Activated naive CD8-positive, alpha-beta T cell treated with anti-CD3 and anti-CD28 coated beads for 36 hours (primary cell): Measurements from ENCODE around the gene MACROD1. TPM values are rescaled to one million over a fixed set of nuclear protein-coding genes. Genes with fewer than 3 reads are reported as not detected.

ENCODE experiments used
- DNase-seq: peaks from one replicate; pipeline ENCODE4 v3.0.0; 2021
- H3K27ac Mint-ChIP-seq: one replicate; pipeline ENCODE4 v1.8.0; 2022; ENCODE audit warnings: mild to moderate bottlenecking, moderate library complexity, mixed read lengths
- H3K27me3 Mint-ChIP-seq: one replicate; pipeline ENCODE4 v1.8.0; 2022; ENCODE audit warnings: mild to moderate bottlenecking, mixed read lengths
- H3K36me3 Mint-ChIP-seq: one replicate; pipeline ENCODE4 v1.8.0; 2021; ENCODE audit warnings: mild to moderate bottlenecking, mixed read lengths
- H3K4me1 Mint-ChIP-seq: one replicate; pipeline ENCODE4 v1.8.0; 2021; ENCODE audit warnings: mixed read lengths
- H3K4me3 Mint-ChIP-seq: one replicate; pipeline ENCODE4 v1.8.0; 2022; ENCODE audit warnings: mild to moderate bottlenecking, moderate library complexity, mixed read lengths
- H3K9me3 Mint-ChIP-seq: one replicate; pipeline ENCODE4 v1.8.0; 2022; ENCODE audit warnings: mixed read lengths
- total RNA-seq, 2 experiments: library from RNA; stranded (reverse); gene quantifications; one replicate each; pipeline ENCODE4 v1.2.3, GENCODE V29; 2021

Gene MACROD1
- total RNA-seq, 2 experiments from 2014 or later: 27.6 to 29.6 TPM

- no peaks in the 10 kb centered on the region for H3K9me3 Mint-ChIP-seq
- no peak overlapping the region for H3K27ac Mint-ChIP-seq
- H3K27me3 Mint-ChIP-seq: no peaks in the 10 kb centered on the region
- DNase-seq: no peak
- H3K36me3 Mint-ChIP-seq: no peaks in the 10 kb centered on the region
- no peak overlapping the region for H3K4me3 Mint-ChIP-seq
- H3K4me1 Mint-ChIP-seq: no peaks in the 10 kb centered on the region
Observed at GRCh38 chr11:64100782-64101353, 65.0 kb downstream of the MACROD1 start.

GRCh38 chr11:64100360-64100759 lies 65.6 kb downstream of the MACROD1 start:
- H3K36me3 Mint-ChIP-seq: no peaks in the 10 kb centered on the region
- no peak overlapping the region for H3K27ac Mint-ChIP-seq
- DNase-seq: no peak
- H3K9me3 Mint-ChIP-seq: no peaks in the 10 kb centered on the region
- H3K4me1 Mint-ChIP-seq: no peaks in the 10 kb centered on the region
- H3K27me3 Mint-ChIP-seq: no peaks in the 10 kb centered on the region
- no peak overlapping the region for H3K4me3 Mint-ChIP-seq

DNA sequence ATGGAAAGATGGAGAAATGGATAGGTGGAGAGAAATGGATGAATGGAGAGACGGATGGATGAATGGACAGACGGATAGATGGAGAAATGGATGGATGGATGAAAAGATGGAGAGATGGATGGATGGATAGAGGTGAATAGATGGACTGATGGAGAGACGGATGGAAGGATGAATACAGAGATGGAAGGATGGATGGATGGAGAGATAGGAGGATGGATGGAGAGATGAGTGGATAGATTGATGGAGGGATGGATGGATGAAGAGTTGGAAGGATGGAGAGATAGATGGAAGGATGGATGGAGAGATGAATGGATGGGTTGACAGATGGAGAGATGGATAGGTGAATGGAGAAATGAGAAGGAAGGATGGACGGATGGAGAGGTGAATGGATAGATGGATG lies 66.5 kb downstream of the MACROD1 start:
- H3K9me3 Mint-ChIP-seq: no peaks in the 10 kb centered on the region
- no peak overlapping the region for H3K27ac Mint-ChIP-seq
- no peak for DNase-seq
- no peaks in the 10 kb centered on the region for H3K4me1 Mint-ChIP-seq
- H3K36me3 Mint-ChIP-seq: no peaks in the 10 kb centered on the region
- H3K27me3 Mint-ChIP-seq: no peaks in the 10 kb centered on the region
- H3K4me3 Mint-ChIP-seq: no peak overlapping the region

- Mint-ChIP-seq H3K4me3 (no peak overlapping the region), H3K4me1 (no peaks in the 10 kb centered on the region), H3K27me3 (no peaks in the 10 kb centered on the region), H3K36me3 (no peaks in the 10 kb centered on the region), H3K9me3 (no peaks in the 10 kb centered on the region), H3K27ac (no peak overlapping the region)
- DNase-seq: no peak
Observed at GRCh38 chr11:64098318-64098831, 67.5 kb downstream of the MACROD1 start.

DNA sequence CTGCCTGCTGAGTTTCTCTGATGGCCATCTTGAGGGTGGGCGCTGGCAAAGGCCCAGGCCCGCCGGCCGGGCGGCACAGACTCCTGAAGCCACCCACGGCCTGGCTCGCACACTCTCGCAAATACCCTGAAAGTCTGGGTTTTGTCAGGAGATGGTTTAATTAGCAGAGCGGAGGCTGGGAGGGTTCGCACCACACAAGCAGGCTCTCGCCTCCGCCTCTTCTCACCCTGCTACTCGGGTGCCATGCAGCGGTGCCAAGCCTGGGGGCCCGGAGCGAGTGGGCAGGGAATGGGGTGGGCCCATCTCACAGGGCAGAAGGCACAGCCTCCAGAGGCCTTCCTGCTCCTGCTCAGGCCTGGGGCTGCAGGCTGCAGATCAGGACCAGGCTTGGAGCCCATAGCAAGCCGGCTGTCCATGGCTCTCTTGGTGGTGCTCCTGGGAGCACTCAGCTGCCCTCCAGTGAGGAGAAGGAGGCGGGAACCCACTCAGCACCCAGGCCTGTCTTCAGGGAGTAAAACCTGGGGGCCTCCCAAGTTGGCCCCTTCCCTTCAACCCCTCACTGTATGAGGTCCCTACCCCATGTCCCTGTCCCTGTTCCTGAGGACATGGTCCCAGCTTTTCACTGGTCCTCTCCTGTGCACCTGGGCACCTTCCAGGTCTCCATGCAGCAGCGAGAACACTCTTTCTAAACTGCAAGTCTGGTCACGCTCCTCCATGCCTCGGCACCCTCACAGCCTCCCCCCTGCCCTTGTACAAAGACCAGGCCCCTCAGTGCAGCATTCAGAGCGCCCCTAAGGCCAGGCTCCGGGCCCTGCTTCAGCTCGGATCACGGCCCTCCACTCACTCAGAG lies 68.2 kb downstream of the MACROD1 start:
- H3K36me3 Mint-ChIP-seq: no peaks in the 10 kb centered on the region
- H3K27me3 Mint-ChIP-seq: no peaks in the 10 kb centered on the region
- no peak overlapping the region for H3K27ac Mint-ChIP-seq
- H3K9me3 Mint-ChIP-seq: no peaks in the 10 kb centered on the region
- H3K4me1 Mint-ChIP-seq: no peaks in the 10 kb centered on the region
- no peak overlapping the region for H3K4me3 Mint-ChIP-seq
- no peak for DNase-seq

GRCh38 chr11:64096835-64097234 lies 69.1 kb downstream of the MACROD1 start:
- DNase-seq: no peak
- no peaks in the 10 kb centered on the region for H3K9me3 Mint-ChIP-seq
- no peaks in the 10 kb centered on the region for H3K36me3 Mint-ChIP-seq
- no peaks in the 10 kb centered on the region for H3K27me3 Mint-ChIP-seq
- no peaks in the 10 kb centered on the region for H3K4me1 Mint-ChIP-seq
- no peak overlapping the region for H3K27ac Mint-ChIP-seq
- no peak overlapping the region for H3K4me3 Mint-ChIP-seq

- no peak overlapping the region for H3K4me3 Mint-ChIP-seq
- H3K4me1 Mint-ChIP-seq: no peaks in the 10 kb centered on the region
- no peak for DNase-seq
- H3K27ac Mint-ChIP-seq: no peak overlapping the region
- no peaks in the 10 kb centered on the region for H3K36me3 Mint-ChIP-seq
- no peaks in the 10 kb centered on the region for H3K27me3 Mint-ChIP-seq
- no peaks in the 10 kb centered on the region for H3K9me3 Mint-ChIP-seq
Observed at GRCh38 chr11:64095949-64096348, 70.0 kb downstream of the MACROD1 start.

- no peaks in the 10 kb centered on the region for H3K4me1 Mint-ChIP-seq
- no peak overlapping the region for H3K27ac Mint-ChIP-seq
- H3K27me3 Mint-ChIP-seq: no peaks in the 10 kb centered on the region
- H3K9me3 Mint-ChIP-seq: no peaks in the 10 kb centered on the region
- DNase-seq: no peak
- no peaks in the 10 kb centered on the region for H3K36me3 Mint-ChIP-seq
- H3K4me3 Mint-ChIP-seq: no peak overlapping the region
Observed at GRCh38 chr11:64095273-64095817, 70.6 kb downstream of the MACROD1 start.

DNA sequence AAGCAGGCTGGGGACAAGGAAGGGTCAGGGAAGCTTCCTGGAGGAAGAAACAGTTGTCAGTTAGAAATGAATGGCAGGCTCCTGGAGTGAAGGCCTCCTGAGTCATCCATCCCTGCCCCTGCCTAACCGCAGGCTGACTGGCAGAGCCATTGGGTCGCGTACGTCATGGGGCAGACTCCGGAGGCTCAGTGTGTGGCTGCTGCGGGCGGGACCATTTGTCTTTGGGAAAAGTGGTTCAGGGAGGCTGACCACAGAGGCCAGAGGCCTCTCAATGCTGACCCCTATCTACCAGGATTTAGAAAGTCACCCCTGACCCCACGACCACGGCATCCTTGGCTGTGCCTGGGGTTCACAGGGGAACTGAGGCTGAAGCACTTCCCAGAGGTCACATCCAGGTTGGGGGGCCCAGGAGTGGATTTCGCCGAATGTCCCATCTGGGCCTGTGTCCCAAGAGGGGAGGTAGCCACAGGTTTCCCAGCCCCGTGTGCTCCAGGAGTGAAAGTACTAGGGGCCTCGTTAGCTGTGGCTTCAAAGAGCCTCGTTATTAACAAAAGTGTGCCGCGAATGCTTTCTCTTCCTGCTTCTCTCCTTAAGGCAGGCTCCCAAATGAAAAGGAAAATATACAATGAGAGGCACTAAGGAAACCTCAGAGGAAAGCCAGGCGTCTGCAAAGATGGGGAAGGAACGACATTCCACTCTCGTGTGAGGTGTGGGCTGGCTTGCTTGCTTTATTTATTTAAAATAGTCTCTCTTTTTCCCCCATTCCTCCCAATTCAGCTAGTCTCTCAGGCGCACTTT lies 71.3 kb downstream of the MACROD1 start:
- Mint-ChIP-seq H3K36me3 (no peaks in the 10 kb centered on the region), H3K9me3 (no peaks in the 10 kb centered on the region), H3K27ac (no peak overlapping the region), H3K4me1 (peaks cover 1% of the 10 kb centered on the region), H3K4me3 (no peak overlapping the region), H3K27me3 (no peaks in the 10 kb centered on the region)
- DNase-seq: no peak

GRCh38 chr11:64093233-64094039 lies 72.5 kb downstream of the MACROD1 start:
- Mint-ChIP-seq H3K9me3 (no peaks in the 10 kb centered on the region), H3K4me3 (no peak overlapping the region), H3K27me3 (no peaks in the 10 kb centered on the region), H3K27ac (no peak overlapping the region), H3K36me3 (no peaks in the 10 kb centered on the region), H3K4me1 (peaks cover 1% of the 10 kb centered on the region)
- no peak for DNase-seq

DNA sequence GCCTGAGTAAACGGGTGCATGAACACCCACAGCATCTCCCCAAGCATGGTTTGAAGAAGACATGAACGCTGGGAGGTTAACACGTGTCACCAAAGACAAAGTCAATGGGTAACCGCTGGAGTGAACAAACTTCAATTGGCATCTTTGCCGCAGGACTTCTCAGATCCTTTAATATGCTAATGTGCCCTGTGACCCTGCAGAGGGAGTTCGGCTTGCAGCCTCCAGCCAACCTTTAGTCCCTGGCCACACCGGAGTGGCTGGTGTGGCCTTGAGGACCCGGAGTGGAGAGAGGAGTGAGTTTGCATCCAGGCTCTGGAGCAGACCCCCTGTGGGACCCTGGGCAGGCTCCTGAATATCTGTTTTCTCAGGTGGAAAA lies 73.2 kb downstream of the MACROD1 start:
- H3K27me3 Mint-ChIP-seq: no peaks in the 10 kb centered on the region
- no peak overlapping the region for H3K27ac Mint-ChIP-seq
- H3K4me1 Mint-ChIP-seq: peaks cover 1% of the 10 kb centered on the region
- H3K9me3 Mint-ChIP-seq: no peaks in the 10 kb centered on the region
- DNase-seq: no peak
- no peak overlapping the region for H3K4me3 Mint-ChIP-seq
- no peaks in the 10 kb centered on the region for H3K36me3 Mint-ChIP-seq

DNA sequence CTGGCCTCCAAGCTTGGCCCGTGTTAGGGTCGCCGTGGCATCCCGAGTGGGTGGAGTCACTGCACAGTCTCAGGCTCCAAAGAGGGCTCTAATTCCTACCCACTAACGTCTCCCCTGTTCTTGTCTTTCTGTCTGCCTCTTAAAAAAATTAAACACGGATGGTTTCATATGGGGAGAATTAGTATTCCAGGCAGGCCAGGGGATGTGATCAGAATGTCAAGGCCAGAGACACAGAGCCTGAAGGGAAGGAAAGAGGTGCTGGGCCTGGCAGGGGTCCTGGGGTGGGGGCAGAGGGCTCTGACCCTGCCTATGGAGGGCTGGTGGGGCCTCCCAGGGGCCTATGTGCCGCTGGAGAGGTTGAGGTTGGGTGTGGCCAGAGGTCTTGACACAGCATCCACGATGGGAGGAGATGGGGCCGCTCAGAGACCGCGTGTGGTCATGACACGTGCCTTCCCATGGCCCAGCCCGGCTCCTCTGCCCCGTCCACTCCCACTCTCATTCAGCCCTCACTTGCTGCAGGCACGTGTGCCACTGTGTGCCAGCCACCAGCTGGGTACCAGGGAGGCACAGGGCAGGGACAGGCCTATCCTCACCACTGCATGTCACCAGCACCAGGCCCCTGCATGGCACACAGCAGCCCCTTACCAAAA lies 73.7 kb downstream of the MACROD1 start:
- no peak overlapping the region for H3K27ac Mint-ChIP-seq
- no peaks in the 10 kb centered on the region for H3K36me3 Mint-ChIP-seq
- no peak overlapping the region for H3K4me3 Mint-ChIP-seq
- no peaks in the 10 kb centered on the region for H3K27me3 Mint-ChIP-seq
- no peak for DNase-seq
- H3K4me1 Mint-ChIP-seq: peaks cover 1% of the 10 kb centered on the region
- H3K9me3 Mint-ChIP-seq: no peaks in the 10 kb centered on the region

- Mint-ChIP-seq H3K4me3 (no peak overlapping the region), H3K27ac (no peak overlapping the region), H3K4me1 (peaks cover 1% of the 10 kb centered on the region), H3K36me3 (no peaks in the 10 kb centered on the region), H3K27me3 (no peaks in the 10 kb centered on the region), H3K9me3 (no peaks in the 10 kb centered on the region)
- DNase-seq: no peak
Observed at GRCh38 chr11:64090806-64091516, 75.0 kb downstream of the MACROD1 start.
